HEK293T (cell line): ENCODE results near the gene CYTH3.

Experiments
- SP1 ChIP-seq: fragments of 450-650 bp; IDR thresholded peaks from 2 replicates; pipeline ENCODE4 v1.6.1; 2017
- SUZ12 ChIP-seq: fragments of 450-650 bp; IDR thresholded peaks from 2 replicates; pipeline ENCODE4 v1.6.1; 2016; ENCODE audit warnings: mild to moderate bottlenecking

- no peak for TF ChIP-seq SP1
- no peak for TF ChIP-seq SUZ12
Observed at GRCh38 chr7:6252341-6252746, 20.1 kb downstream of the CYTH3 start.
